ENCODE results near the gene TMEM242. TPM values are rescaled to one million over a fixed set of nuclear protein-coding genes. Genes with fewer than 3 reads are reported as not detected.
"Not testable (repeated sequence)": the region's sequence is repeated elsewhere in the genome, so short reads cannot be mapped to it uniquely, and the experiment has no call there.

The TMEM242 gene
- total RNA-seq, result 10 to 100 TPM; 11.6 to 12.2 TPM

DNA sequence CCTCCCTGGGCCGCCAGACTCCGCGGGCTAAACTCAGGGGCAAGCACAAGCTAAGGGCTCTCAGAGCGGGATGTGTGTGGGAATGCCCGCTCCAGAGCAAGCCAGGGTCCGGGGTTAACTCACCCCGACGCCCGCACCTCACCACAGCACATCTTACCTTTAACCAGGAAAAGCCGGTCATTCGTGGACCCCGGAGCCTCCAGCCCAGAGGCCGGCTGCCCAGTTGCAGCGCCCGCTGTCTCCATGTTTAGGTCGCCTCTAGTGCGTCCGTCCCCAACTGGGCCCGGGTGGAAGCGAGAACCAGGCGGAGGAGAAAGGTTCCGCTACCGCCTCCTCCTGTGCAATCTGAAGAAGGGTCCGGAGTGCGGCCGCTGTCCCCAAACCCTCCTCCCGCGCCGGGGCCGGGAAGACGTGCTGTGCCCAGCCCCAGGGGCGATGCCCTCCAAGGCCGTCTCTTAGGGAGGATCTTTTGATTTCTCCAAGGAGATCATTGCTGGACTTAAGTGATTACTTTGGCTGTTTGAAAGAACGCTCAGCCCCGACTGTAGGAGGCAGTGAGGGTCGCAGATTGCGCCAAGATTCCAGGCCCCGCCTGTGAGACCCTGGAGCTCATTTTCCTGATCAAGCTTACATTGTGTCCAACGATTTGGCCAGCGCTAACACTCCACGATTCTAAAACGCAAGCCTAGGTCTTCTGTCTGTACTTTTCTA is at the start of gene TMEM242:
Gene TMEM242 (minus strand): TSS at position 265 of the 711 bp plus-strand sequence. CDS start 20 bp downstream, at position 245.
- CTCF ChIA-PET, result interaction anchor here (1.0 to 3.4 kb wide), 6 partner anchors 8 to 658 kb away, joined by 3 to 16 read pairs (median 6); partner anchors contain the start of gene SYNJ2
- POLR2A ChIA-PET, result interaction anchor here (0.5 to 1.6 kb wide), 4 partner anchors 10 to 135 kb away, joined by 3 to 9 read pairs (median 5); partner anchors contain the start of gene ZDHHC14

- POLR2A ChIA-PET, result interaction anchor here (0.6 kb wide), 1 partner anchor 1377 kb away, joined by 8 read pairs; no protein-coding TSS in a partner anchor
- CTCF ChIA-PET, result no interaction called here
Measured at GRCh38 chr6:157372501-157373280, 49.4 kb upstream of the TMEM242 start.

DNA sequence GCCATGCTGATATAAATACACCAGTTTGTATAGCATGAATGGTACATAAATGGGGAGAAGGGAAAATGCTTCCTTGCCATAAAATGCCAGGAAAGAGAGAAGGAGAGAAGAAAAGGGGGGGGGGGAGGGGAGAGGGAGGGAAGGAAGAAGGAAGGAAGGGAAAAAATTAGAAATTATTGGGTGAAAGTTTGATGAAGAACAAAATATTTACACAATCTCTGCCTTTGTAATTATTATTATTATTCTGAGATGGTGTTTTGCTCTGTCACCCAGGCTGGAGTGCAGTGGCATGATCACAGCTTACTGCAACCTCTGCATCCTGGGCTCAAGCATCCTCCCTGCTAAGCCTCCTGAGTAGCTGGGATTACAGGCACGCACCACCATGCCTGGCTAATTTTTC is 47.4 kb upstream of the TMEM242 start:
- CTCF ChIA-PET, result no interaction called here
- POLR2A ChIA-PET, result no interaction called here

GRCh38 chr6:157368359-157369049 is 45.2 kb upstream of the TMEM242 start:
- CTCF ChIA-PET, result interaction anchor here (0.5 to 1.2 kb wide), 2 partner anchors 14 to 298 kb away, joined by 3 read pairs; no protein-coding TSS in a partner anchor
- POLR2A ChIA-PET, result no interaction called here

GRCh38 chr6:157366648-157367047 is 43.3 kb upstream of the TMEM242 start:
- ChIA-PET POLR2A (no interaction called here), CTCF (no interaction called here)

DNA sequence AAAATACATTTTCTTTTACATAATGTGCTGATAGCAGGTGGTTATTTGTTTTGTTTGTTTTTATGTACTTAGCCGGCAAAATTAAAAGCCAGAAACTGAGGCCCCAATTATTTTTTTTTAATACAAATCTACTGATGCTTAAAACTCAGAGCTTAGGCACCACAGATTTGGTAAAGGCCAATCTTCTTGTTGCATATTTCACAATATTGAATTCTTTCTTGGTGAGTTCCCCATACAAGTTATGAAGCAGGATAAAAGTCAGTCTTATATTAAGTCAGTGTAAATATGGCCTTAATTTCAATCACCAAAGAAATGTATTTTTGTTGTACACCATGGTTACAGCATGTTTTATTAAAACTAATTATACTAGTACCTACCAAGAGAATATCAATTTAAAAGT is 41.4 kb upstream of the TMEM242 start:
- POLR2A ChIA-PET, result no interaction called here
- CTCF ChIA-PET, result interaction anchor here (0.6 kb wide), 1 partner anchor 50 kb away, joined by 3 read pairs; no protein-coding TSS in a partner anchor

GRCh38 chr6:157361886-157362285 is 38.6 kb upstream of the TMEM242 start:
- ChIA-PET CTCF (no interaction called here), POLR2A (no interaction called here)

- CTCF ChIA-PET, result no interaction called here
- POLR2A ChIA-PET, result no interaction called here
Measured at GRCh38 chr6:157358287-157358686, 35.0 kb upstream of the TMEM242 start.

DNA sequence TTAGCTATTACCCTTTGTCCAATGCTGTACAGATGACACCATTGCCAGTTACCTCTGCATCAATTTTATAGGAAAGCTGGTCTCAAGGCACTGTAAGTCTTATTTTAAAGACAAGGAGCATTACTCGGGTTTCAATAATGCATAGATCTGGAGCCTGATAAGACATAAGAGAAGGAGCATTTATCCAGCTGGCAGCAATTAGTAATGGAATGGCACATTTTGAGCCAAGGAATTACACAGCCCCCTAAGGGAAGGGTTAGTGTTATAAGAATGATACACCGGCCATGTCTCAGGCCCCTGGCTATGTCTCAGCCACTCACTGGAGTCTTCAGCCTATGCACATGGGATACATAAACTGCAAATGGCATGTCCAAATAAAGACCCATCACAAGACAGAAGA is 23.1 kb upstream of the TMEM242 start:
- POLR2A ChIA-PET, result no interaction called here
- CTCF ChIA-PET, result no interaction called here

GRCh38 chr6:157343732-157344131 is 20.4 kb upstream of the TMEM242 start:
- CTCF ChIA-PET, result interaction anchor here (0.6 kb wide), 1 partner anchor 10 kb away, joined by 3 read pairs; no protein-coding TSS in a partner anchor

DNA sequence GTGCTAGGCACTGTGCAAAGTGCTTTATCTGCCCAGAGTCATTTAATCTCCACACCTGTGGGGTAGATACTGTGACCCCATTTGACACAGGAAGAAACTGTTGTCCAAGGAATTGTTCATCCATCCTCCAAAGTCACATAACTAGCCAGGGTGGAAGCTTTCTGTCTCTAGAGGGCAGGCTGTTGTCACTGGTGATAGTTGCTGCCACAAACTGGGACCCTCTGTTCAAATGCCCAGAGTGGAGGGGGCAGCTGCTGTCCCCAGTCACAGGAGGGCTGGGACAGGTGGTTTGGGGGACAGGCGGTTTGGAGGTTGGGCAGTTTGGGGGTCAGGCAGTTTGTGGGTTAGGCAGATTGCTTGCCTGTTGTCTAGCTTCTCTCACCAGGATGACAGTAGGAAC is 16.1 kb upstream of the TMEM242 start:
- ChIA-PET POLR2A (no interaction called here), CTCF (interaction anchor here (1.5 kb wide), 1 partner anchor 15 kb away, joined by 3 read pairs; no protein-coding TSS in a partner anchor)

More at GRCh38 chr6:157343732-157344131, 20.4 kb upstream of the TMEM242 start:
- POLR2A ChIA-PET, result no interaction called here

GRCh38 chr6:157337751-157338150 is 14.4 kb upstream of the TMEM242 start:
- CTCF ChIA-PET, result no interaction called here

DNA sequence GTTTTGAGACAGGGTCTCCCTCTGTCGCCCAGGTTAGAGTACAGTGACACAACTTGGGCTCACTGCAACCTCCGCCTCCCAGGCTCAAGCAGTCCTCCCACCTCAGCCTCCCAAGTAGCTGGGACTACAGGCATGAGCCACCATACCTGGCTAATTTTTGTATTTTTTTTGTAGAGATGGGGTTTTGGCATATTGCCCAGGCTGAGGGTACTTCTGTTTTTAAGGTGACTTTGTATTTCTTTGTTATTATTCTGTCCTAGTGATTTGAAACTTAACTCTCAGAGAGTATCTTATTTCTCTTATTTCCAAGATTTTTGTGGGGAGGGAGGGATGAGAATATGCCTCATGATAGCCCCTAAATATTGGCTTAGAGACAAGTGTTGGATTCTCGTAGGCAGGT is 14.0 kb upstream of the TMEM242 start:
- CTCF ChIA-PET, POLR2A ChIA-PET: not testable (repeated sequence)

More at GRCh38 chr6:157337751-157338150, 14.4 kb upstream of the TMEM242 start:
- POLR2A ChIA-PET, result no interaction called here

GRCh38 chr6:157335829-157336228 is 12.5 kb upstream of the TMEM242 start:
- CTCF ChIA-PET, result interaction anchor here (2.5 kb wide), 1 partner anchor 21 kb away, joined by 11 read pairs; no protein-coding TSS in a partner anchor
- POLR2A ChIA-PET, result no interaction called here

DNA sequence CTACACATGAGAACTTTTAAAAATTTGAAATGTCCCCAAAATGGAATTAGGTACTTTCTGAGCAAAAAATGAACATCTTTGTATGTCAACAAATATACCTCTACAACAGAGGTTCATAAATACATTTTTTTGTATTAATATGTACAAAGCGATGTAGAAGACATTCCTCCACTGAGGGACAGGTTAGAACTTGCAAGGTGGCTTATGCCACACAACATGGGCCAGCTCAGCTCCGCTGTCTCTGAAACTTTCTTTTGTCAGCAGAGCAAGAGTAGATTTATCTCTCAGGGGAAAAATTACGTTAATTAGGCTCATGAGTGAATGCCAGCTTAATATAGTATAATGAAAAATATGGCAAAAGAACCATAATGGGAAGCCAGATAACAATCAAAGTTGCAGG is 10.6 kb upstream of the TMEM242 start:
- ChIA-PET CTCF (interaction anchor here (0.7 to 2.0 kb wide), 4 partner anchors 8 to 19 kb away, joined by 3 to 6 read pairs (median 4); partner anchors contain the start of gene TMEM242), POLR2A (interaction anchor here (1.2 kb wide), 1 partner anchor 10 kb away, joined by 3 read pairs; no protein-coding TSS in a partner anchor)

DNA sequence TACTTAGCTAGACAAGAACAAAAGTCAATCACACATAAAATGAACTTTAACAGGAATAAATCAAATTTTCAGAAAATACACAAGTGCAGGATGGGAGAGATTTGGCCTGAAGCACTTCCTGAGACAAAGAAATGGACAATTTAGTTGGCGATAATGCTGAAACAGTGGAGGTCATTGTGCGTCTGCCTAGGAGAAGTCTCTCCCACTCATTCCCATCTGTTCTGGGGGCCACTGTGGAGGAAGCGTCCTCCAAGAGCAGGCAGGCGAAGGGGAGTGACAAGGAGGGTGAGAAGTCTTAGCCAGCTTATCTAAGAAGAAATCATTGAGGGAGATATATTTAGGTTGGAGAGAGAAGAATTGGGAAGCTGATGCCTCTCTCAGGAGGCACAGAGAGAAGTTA is 10.2 kb upstream of the TMEM242 start:
- POLR2A ChIA-PET, result interaction anchor here (1.2 kb wide), 1 partner anchor 10 kb away, joined by 3 read pairs; no protein-coding TSS in a partner anchor

GRCh38 chr6:157332813-157333212 is 9.5 kb upstream of the TMEM242 start:
- ChIA-PET POLR2A (interaction anchor here (1.2 kb wide), 1 partner anchor 9 kb away, joined by 3 read pairs; no protein-coding TSS in a partner anchor), CTCF (interaction anchor here (0.5 to 2.0 kb wide), 4 partner anchors 7 to 127 kb away, joined by 3 to 6 read pairs (median 4); partner anchors contain the start of gene TMEM242)

More for the DNA sequence above, 10.2 kb upstream of the TMEM242 start:
- CTCF ChIA-PET, result interaction anchor here (1.2 to 2.0 kb wide), 3 partner anchors 8 to 19 kb away, joined by 3 to 6 read pairs (median 4); partner anchors contain the start of gene TMEM242

DNA sequence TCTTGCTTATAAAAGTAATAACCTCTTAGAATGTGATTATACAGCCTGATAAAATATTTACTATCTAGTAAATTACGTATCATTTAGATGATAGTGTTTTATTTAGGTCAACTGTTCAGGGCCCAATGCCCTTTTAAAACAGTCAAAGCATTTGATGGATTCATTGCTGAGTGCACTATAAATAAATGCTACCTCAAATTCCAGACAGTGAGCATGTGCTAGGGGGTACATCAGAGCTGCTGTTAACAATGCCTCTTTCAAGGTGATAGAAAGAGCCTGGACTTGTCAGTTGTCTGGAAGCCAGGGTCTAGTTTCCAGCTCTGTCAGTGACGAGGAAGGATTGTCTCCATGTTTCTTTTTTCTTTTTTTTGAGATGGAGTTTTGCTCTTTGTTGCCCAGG is 7.5 kb upstream of the TMEM242 start:
- POLR2A ChIA-PET, result interaction anchor here (0.7 kb wide), 1 partner anchor 102 kb away, joined by 3 read pairs; no protein-coding TSS in a partner anchor
- CTCF ChIA-PET, result interaction anchor here (0.6 to 1.7 kb wide), 2 partner anchors 8 to 95 kb away, joined by 3 read pairs; partner anchors contain the start of gene TMEM242

DNA sequence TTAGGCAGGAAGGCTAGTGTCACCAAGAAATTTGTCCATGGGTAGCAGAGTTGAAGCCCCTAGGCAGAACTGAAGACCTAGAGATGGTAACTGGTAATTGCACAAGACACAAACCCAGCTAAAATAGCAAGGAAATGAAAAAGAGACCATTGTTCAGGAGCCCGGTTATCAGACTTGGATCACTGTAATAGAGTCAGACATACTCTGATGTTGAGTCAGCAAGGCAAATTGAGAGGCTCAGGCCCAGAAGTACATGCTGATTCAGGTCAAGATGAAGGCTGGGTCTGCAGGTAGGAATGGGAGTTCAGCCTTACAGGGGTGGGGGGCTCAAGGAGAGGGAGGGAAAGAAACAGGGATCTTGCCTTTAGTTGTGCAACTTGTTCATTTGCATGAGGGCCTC is 6.5 kb upstream of the TMEM242 start:
- ChIA-PET CTCF (no interaction called here), POLR2A (no interaction called here)

Measured in activated CD8-positive, alpha-beta memory T cell treated with anti-CD3 and anti-CD28 coated beads for 36 hours (primary cell).